Activated naive CD8-positive, alpha-beta T cell treated with anti-CD3 and anti-CD28 coated beads, Interleukin-2, amount 50 U/mL, for 24 hours (primary cell): ENCODE results near the gene FKBP6.
"Not testable (repeated sequence)": the region's sequence is repeated elsewhere in the genome, so short reads cannot be mapped to it uniquely, and the experiment has no call there.

Experiments used
- ATAC-seq: fragments of 150-1000 bp; cut with Tn5 transposase; one replicate; pipeline ENCODE4 v1.10.0; 2021
- DNase-seq: peaks from one replicate; pipeline ENCODE4 v3.0.0; 2021
- H3K27ac Mint-ChIP-seq: one replicate; pipeline ENCODE4 v1.8.0; 2021; ENCODE audit warnings: mild to moderate bottlenecking, mixed read lengths
- H3K27me3 Mint-ChIP-seq: one replicate; pipeline ENCODE4 v1.8.0; 2021; ENCODE audit warnings: mixed read lengths
- H3K36me3 Mint-ChIP-seq: one replicate; pipeline ENCODE4 v1.8.0; 2021; ENCODE audit warnings: low read depth, mixed read lengths
- H3K4me1 Mint-ChIP-seq: one replicate; pipeline ENCODE4 v1.8.0; 2021; ENCODE audit warnings: mixed read lengths
- H3K4me3 Mint-ChIP-seq: one replicate; pipeline ENCODE4 v1.8.0; 2021; ENCODE audit warnings: mild to moderate bottlenecking, moderate library complexity, mixed read lengths
- H3K9me3 Mint-ChIP-seq: one replicate; pipeline ENCODE4 v1.8.0; 2021; ENCODE audit warnings: mixed read lengths

FKBP6 gene

GRCh38 chr7:73327922-73328321, at the start of gene FKBP6, which contains the start of gene TRIM50:
Gene FKBP6, plus strand, starts transcription at chr7:73328161. Its CDS starts 268 bp downstream, at chr7:73328429.
Gene TRIM50, minus strand, starts transcription at chr7:73328082. Its CDS starts 3,295 bp downstream, at chr7:73324787.
- not testable (repeated sequence) for H3K9me3 Mint-ChIP-seq, H3K27ac Mint-ChIP-seq, H3K27me3 Mint-ChIP-seq, H3K4me1 Mint-ChIP-seq, H3K4me3 Mint-ChIP-seq, H3K36me3 Mint-ChIP-seq, ATAC-seq, DNase-seq

- not testable (repeated sequence) for DNase-seq, H3K36me3 Mint-ChIP-seq, H3K4me1 Mint-ChIP-seq, H3K27me3 Mint-ChIP-seq, H3K4me3 Mint-ChIP-seq, ATAC-seq, H3K9me3 Mint-ChIP-seq, H3K27ac Mint-ChIP-seq
These were observed 30.7 kb upstream of the FKBP6 start for GRCh38 chr7:73297235-73297634.

- H3K4me1 Mint-ChIP-seq, H3K27ac Mint-ChIP-seq: not testable (repeated sequence)
These were observed 30.3 kb upstream of the FKBP6 start for GRCh38 chr7:73297706-73298105.

GRCh38 chr7:73299812-73300211, 28.1 kb upstream of the FKBP6 start:
- H3K36me3 Mint-ChIP-seq, H3K9me3 Mint-ChIP-seq: not testable (repeated sequence)

More at GRCh38 chr7:73297706-73298105, 30.3 kb upstream of the FKBP6 start:
- not testable (repeated sequence) for H3K27me3 Mint-ChIP-seq, H3K36me3 Mint-ChIP-seq, H3K9me3 Mint-ChIP-seq, H3K4me3 Mint-ChIP-seq, ATAC-seq, DNase-seq

GRCh38 chr7:73301108-73301507, 26.9 kb upstream of the FKBP6 start:
- not testable (repeated sequence) for DNase-seq, H3K4me1 Mint-ChIP-seq, H3K4me3 Mint-ChIP-seq, H3K27ac Mint-ChIP-seq, H3K9me3 Mint-ChIP-seq, H3K36me3 Mint-ChIP-seq, H3K27me3 Mint-ChIP-seq, ATAC-seq

More at GRCh38 chr7:73299812-73300211, 28.1 kb upstream of the FKBP6 start:
- H3K27me3 Mint-ChIP-seq, H3K4me3 Mint-ChIP-seq, DNase-seq, ATAC-seq, H3K27ac Mint-ChIP-seq, H3K4me1 Mint-ChIP-seq: not testable (repeated sequence)

GRCh38 chr7:73302846-73303245, 25.1 kb upstream of the FKBP6 start:
- H3K27me3 Mint-ChIP-seq, H3K9me3 Mint-ChIP-seq, ATAC-seq, DNase-seq, H3K27ac Mint-ChIP-seq, H3K4me3 Mint-ChIP-seq: not testable (repeated sequence)
- H3K4me1 Mint-ChIP-seq: peaks cover 17% of the 10 kb centered on the region
- peaks cover 22% of the 10 kb centered on the region for H3K36me3 Mint-ChIP-seq

- H3K27ac Mint-ChIP-seq: no peak overlapping the region
- DNase-seq (no peak), ATAC-seq (no peak)
- peaks cover 25% of the 10 kb centered on the region for H3K36me3 Mint-ChIP-seq
- no peak overlapping the region for H3K4me3 Mint-ChIP-seq
- no peaks in the 10 kb centered on the region for H3K27me3 Mint-ChIP-seq
- H3K4me1 Mint-ChIP-seq: peaks cover 21% of the 10 kb centered on the region
- H3K9me3 Mint-ChIP-seq: no peaks in the 10 kb centered on the region
These were observed 24.4 kb upstream of the FKBP6 start for GRCh38 chr7:73303546-73303945.

- no peak overlapping the region for H3K27ac Mint-ChIP-seq
- ATAC-seq (no peak), DNase-seq (no peak)
- no peak overlapping the region for H3K4me3 Mint-ChIP-seq
- H3K36me3 Mint-ChIP-seq: peaks cover 26% of the 10 kb centered on the region
- no peaks in the 10 kb centered on the region for H3K9me3 Mint-ChIP-seq
- peaks cover 27% of the 10 kb centered on the region for H3K4me1 Mint-ChIP-seq
- no peaks in the 10 kb centered on the region for H3K27me3 Mint-ChIP-seq
These were observed 23.9 kb upstream of the FKBP6 start for GRCh38 chr7:73304071-73304470.

GRCh38 chr7:73304612-73305387, 23.2 kb upstream of the FKBP6 start:
- H3K4me3 Mint-ChIP-seq, DNase-seq, H3K9me3 Mint-ChIP-seq, H3K27me3 Mint-ChIP-seq, ATAC-seq, H3K27ac Mint-ChIP-seq: not testable (repeated sequence)
- peaks cover 34% of the 10 kb centered on the region for H3K4me1 Mint-ChIP-seq
- peaks cover 26% of the 10 kb centered on the region for H3K36me3 Mint-ChIP-seq

- peak overlapping the region; percentile 95 for H3K27ac Mint-ChIP-seq
- no peaks in the 10 kb centered on the region for H3K27me3 Mint-ChIP-seq
- H3K9me3 Mint-ChIP-seq: no peaks in the 10 kb centered on the region
- no peak for ATAC-seq
- peak overlapping the region; percentile 95 for H3K4me3 Mint-ChIP-seq
- H3K36me3 Mint-ChIP-seq: peaks cover 26% of the 10 kb centered on the region
- DNase-seq: no peak
- peaks cover 34% of the 10 kb centered on the region for H3K4me1 Mint-ChIP-seq
These were observed 20.5 kb upstream of the FKBP6 start for GRCh38 chr7:73307436-73307835.

- H3K9me3 Mint-ChIP-seq: no peaks in the 10 kb centered on the region
- no peak for DNase-seq
- peaks cover 23% of the 10 kb centered on the region for H3K36me3 Mint-ChIP-seq
- ATAC-seq: peak; percentile 42
- peaks cover 34% of the 10 kb centered on the region for H3K4me1 Mint-ChIP-seq
- peak overlapping the region; percentile 95 for H3K27ac Mint-ChIP-seq
- H3K27me3 Mint-ChIP-seq: no peaks in the 10 kb centered on the region
- H3K4me3 Mint-ChIP-seq: peak overlapping the region; percentile 95
These were observed 19.8 kb upstream of the FKBP6 start for GRCh38 chr7:73308074-73308664.

- H3K4me1 Mint-ChIP-seq: peaks cover 34% of the 10 kb centered on the region
- peak within 1 kb of the TSS; percentile 95 for H3K27ac Mint-ChIP-seq
- H3K4me3 Mint-ChIP-seq: peak within 1 kb of the TSS; percentile 95
- peak; percentile 94 for ATAC-seq
- no peaks in the 10 kb centered on the region for H3K9me3 Mint-ChIP-seq
- H3K27me3 Mint-ChIP-seq: no peaks in the 10 kb centered on the region
- peaks cover 23% of the 10 kb centered on the region for H3K36me3 Mint-ChIP-seq
- peak; percentile 90 for DNase-seq
These were observed 19.2 kb upstream of the FKBP6 start, which contains the start of gene NSUN5 for GRCh38 chr7:73308665-73309214. Gene NSUN5, minus strand, starts transcription at chr7:73308826. Its CDS starts 36 bp downstream, at chr7:73308790.

- H3K4me3 Mint-ChIP-seq, H3K27me3 Mint-ChIP-seq, ATAC-seq, DNase-seq, H3K9me3 Mint-ChIP-seq, H3K27ac Mint-ChIP-seq: not testable (repeated sequence)
- H3K36me3 Mint-ChIP-seq: peaks cover 15% of the 10 kb centered on the region
- peaks cover 29% of the 10 kb centered on the region for H3K4me1 Mint-ChIP-seq
These were observed 16.5 kb upstream of the FKBP6 start for GRCh38 chr7:73311421-73311820.

- ATAC-seq (no peak), DNase-seq (no peak)
- H3K4me3 Mint-ChIP-seq: no peak overlapping the region
- H3K36me3 Mint-ChIP-seq: peaks cover 4% of the 10 kb centered on the region
- no peaks in the 10 kb centered on the region for H3K27me3 Mint-ChIP-seq
- no peak overlapping the region for H3K27ac Mint-ChIP-seq
- H3K9me3 Mint-ChIP-seq: no peaks in the 10 kb centered on the region
- H3K4me1 Mint-ChIP-seq: peaks cover 15% of the 10 kb centered on the region
These were observed 15.0 kb upstream of the FKBP6 start for GRCh38 chr7:73312831-73313520.
